Sigmoid colon (tissue), 7 donors: ENCODE data around the gene TLNRD1. TPM values are rescaled to one million over a fixed set of nuclear protein-coding genes. Genes with fewer than 3 reads are reported as not detected.

ENCODE experiments used
- DNase-seq: peaks from one replicate; pipeline ENCODE4 v3.0.0-alpha.2; 2019
- H3K27ac ChIP-seq, 4 donors: fragments of 200-600 bp; sonication (generic); one replicate each; pipeline ENCODE4 v1.5.1; 2016 to 2019; ENCODE audit warnings: mild to moderate bottlenecking in 1 of 4
- H3K27me3 ChIP-seq, 3 donors: fragments of 200-600 bp; sonication (generic); one replicate each; pipeline ENCODE4 v1.5.1; 2019; ENCODE audit warnings: mild to moderate bottlenecking in 1 of 3
- H3K36me3 ChIP-seq, 4 donors: fragments of 200-600 bp; sonication (generic); one replicate each; pipeline ENCODE4 v1.5.1; 2016 to 2019
- H3K4me1 ChIP-seq, 4 donors: fragments of 200-600 bp; sonication (generic); one replicate each; pipeline ENCODE4 v1.5.1; 2017 to 2019
- H3K4me3 ChIP-seq, 4 donors: fragments of 200-600 bp; sonication (generic); one replicate each; pipeline ENCODE4 v1.5.1; 2017 to 2019; ENCODE audit warnings: mild to moderate bottlenecking in 2 of 4, moderate library complexity in 1 of 4
- H3K9me3 ChIP-seq, 4 donors: fragments of 200-600 bp in 3 of 4; sonication (generic) in 3 of 4; one replicate each; pipeline versions ENCODE4 v1.5.1 to v1.6.1; 2013 to 2019
- CTCF ChIP-seq, 4 experiments: fragments of 450-650 bp in 3 of 4; fragments of 200-600 bp in 1 of 4; IDR thresholded peaks; one replicate each; pipeline ENCODE4 v1.5.1; 2016 to 2019; ENCODE audit warnings: antibody characterized with exemption in 4 of 4, mild to moderate bottlenecking in 3 of 4, moderate library complexity in 2 of 4
- EP300 ChIP-seq, 4 donors: sonication (generic); formaldehyde crosslinking; IDR thresholded peaks; one replicate each; pipeline ENCODE4 v1.6.1; 2017; ENCODE audit warnings: antibody characterized with exemption in 4 of 4
- POLR2A ChIP-seq, 2 donors: fragments of 450-650 bp; IDR thresholded peaks; one replicate each; pipeline ENCODE4 v1.6.1; 2016; ENCODE audit warnings: antibody characterized with exemption in 2 of 2, mild to moderate bottlenecking in 2 of 2, moderate library complexity in 2 of 2
- POLR2AphosphoS5 ChIP-seq, 4 donors: sonication (generic); formaldehyde crosslinking; IDR thresholded peaks; one replicate each; pipeline ENCODE4 v1.6.1; 2017; ENCODE audit warnings: antibody characterized with exemption in 4 of 4
- WGBS, 2 donors: extraction: QIAGEN DNeasy Blood & Tissue Kit; methylation state at CpG; one replicate each; pipeline ENCODE4 v1.1.7; 2013; 5-methylcytosine and 5-hydroxymethylcytosine counted together
- intact Hi-C: fragments of 100-400 bp; cut with DNase I; formaldehyde crosslinking; loops from one replicate; pipeline ENCODE4 v1.15.1; 2023
- polyA plus RNA-seq, 3 donors: library from polyadenylated mRNA; stranded (reverse); fragments of 200-250 nt; gene quantifications; one replicate each; pipeline ENCODE4 v1.2.3, GENCODE V29; 2013
- total RNA-seq, 4 donors: library from RNA; depleted of rRNA; stranded (reverse); fragments of >200 nt; gene quantifications; one replicate each; pipeline ENCODE4 v1.1.0, GENCODE V29; 2016
- donor health status: healthy with polysubstance abuse.
- donor health status: Bipolar disorder and iron deficiency.
- donor health status: healthy.

Gene TLNRD1
- total and polyA plus RNA-seq, 7 donors = 6.6 to 18.3 (median 12.5) TPM

GRCh38 chr15:80991421-80991820, 9.3 kb upstream of the TLNRD1 start:
- DNase-seq = peak; percentile 89
- Histone ChIP-seq H3K9me3 (no peaks in the 10 kb centered on the region), H3K27me3 (no peaks in the 10 kb centered on the region), H3K27ac (peak overlapping the region; percentile 89 to 94 (median 92)), H3K36me3 (no peaks in the 10 kb centered on the region), H3K4me3 (no peak overlapping the region), H3K4me1 (peaks cover 0 to 42% (median 32%) of the 10 kb centered on the region in 4 donors)
- intact Hi-C loops = loop anchor here (10.0 kb wide), 1 partner anchor 1053 kb away; the partner anchor contains the start of gene MEX3B
- WGBS, 2 donors = 57 to 61% methylated on average over 5 of the region's 5 CpGs
- TF ChIP-seq POLR2AphosphoS5 (IDR thresholded peaks at IDR 0.05) (peak in 3 of 4 donors; percentile 25 to 67 (median 28)), POLR2A (IDR thresholded peaks at IDR 0.05) (no peak), CTCF (IDR thresholded peaks at IDR 0.05) (no peak), EP300 (IDR thresholded peaks at IDR 0.05) (peak in 1 of 4 donors; percentile 25)

GRCh38 chr15:80992006-80992405, 8.7 kb upstream of the TLNRD1 start:
- 88 to 90% methylated on average over 4 of the region's 4 CpGs for WGBS, 2 donors
- TF ChIP-seq POLR2A (IDR thresholded peaks at IDR 0.05) = no peak
- TF ChIP-seq EP300 (IDR thresholded peaks at IDR 0.05) = no peak
- no peak for TF ChIP-seq POLR2AphosphoS5 (IDR thresholded peaks at IDR 0.05)
- no peak for TF ChIP-seq CTCF (IDR thresholded peaks at IDR 0.05)
- H3K36me3 ChIP-seq = no peaks in the 10 kb centered on the region
- peak overlapping the region in 3 of 4 donors; percentile 89 to 94 (median 93) for H3K27ac ChIP-seq
- H3K4me1 ChIP-seq = peaks cover 0 to 36% (median 28%) of the 10 kb centered on the region in 4 donors
- DNase-seq = no peak
- no peaks in the 10 kb centered on the region for H3K9me3 ChIP-seq
- no peak overlapping the region for H3K4me3 ChIP-seq
- H3K27me3 ChIP-seq = no peaks in the 10 kb centered on the region
- intact Hi-C loops = loop anchor here (10.0 kb wide), 1 partner anchor 1053 kb away; the partner anchor contains the start of gene MEX3B

- DNase-seq = no peak
- Histone ChIP-seq H3K27me3 (no peaks in the 10 kb centered on the region), H3K4me3 (no peak overlapping the region), H3K27ac (peak overlapping the region in 1 of 4 donors; percentile 94), H3K9me3 (no peaks in the 10 kb centered on the region), H3K36me3 (no peaks in the 10 kb centered on the region), H3K4me1 (peaks cover 0 to 32% (median 25%) of the 10 kb centered on the region in 4 donors)
- TF ChIP-seq CTCF (IDR thresholded peaks at IDR 0.05) (no peak), EP300 (IDR thresholded peaks at IDR 0.05) (no peak), POLR2A (IDR thresholded peaks at IDR 0.05) (no peak), POLR2AphosphoS5 (IDR thresholded peaks at IDR 0.05) (no peak)
- WGBS, 2 donors = 94 to 98% methylated on average over 1 of the region's 1 CpG
- intact Hi-C loops = loop anchor here (10.0 kb wide), 1 partner anchor 1052 kb away; the partner anchor contains the start of gene MEX3B
These were observed 8.3 kb upstream of the TLNRD1 start for GRCh38 chr15:80992441-80992840.

- no peak for DNase-seq
- H3K36me3 ChIP-seq = no peaks in the 10 kb centered on the region
These were observed 4.5 kb upstream of the TLNRD1 start for GRCh38 chr15:80996247-80996646.

More at GRCh38 chr15:80996247-80996646, 4.5 kb upstream of the TLNRD1 start:
- WGBS, 2 donors = 93 to 98% methylated on average over 1 of the region's 1 CpG
- no peaks in the 10 kb centered on the region for H3K9me3 ChIP-seq
- no peak overlapping the region for H3K4me3 ChIP-seq
- H3K27ac ChIP-seq = no peak overlapping the region
- intact Hi-C loops = loop anchor here (10.0 kb wide), 1 partner anchor 1049 kb away; the partner anchor contains the start of gene MEX3B
- H3K27me3 ChIP-seq = no peaks in the 10 kb centered on the region
- H3K4me1 ChIP-seq = peaks cover 0 to 11% (median 4%) of the 10 kb centered on the region in 4 donors
- no peak for TF ChIP-seq EP300 (IDR thresholded peaks at IDR 0.05)
- TF ChIP-seq POLR2A (IDR thresholded peaks at IDR 0.05) = no peak
- no peak for TF ChIP-seq CTCF (IDR thresholded peaks at IDR 0.05)
- TF ChIP-seq POLR2AphosphoS5 (IDR thresholded peaks at IDR 0.05) = no peak
